ENCODE measurements around the gene TAS2R40.

The TAS2R40 gene

DNA sequence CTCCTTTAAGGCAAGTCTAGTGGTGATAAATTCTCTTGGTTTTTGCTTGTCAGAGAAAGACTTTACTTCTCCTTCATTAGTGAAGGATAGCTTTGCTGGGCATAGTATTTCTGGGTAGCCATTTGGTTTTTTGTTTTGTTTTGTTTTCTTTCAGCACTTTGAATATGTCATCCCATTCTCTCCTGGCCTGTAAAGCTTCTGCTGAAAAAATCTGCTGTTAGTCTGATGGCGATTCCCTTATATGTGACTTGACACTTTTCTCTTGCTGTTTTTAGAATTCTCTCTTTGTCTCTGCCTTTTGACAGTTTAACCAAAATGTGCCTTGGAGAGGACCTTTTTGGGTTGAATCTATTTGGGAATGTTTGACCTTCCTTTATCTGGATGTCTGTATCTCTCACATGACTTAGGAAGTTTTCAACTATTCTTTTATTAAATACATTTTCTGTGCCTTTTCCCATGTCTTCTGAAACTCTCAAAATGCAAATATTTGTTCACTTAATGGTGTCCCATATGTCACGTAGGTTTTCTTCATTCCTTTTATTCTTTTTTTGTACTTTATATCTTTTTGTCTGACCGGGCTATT is 14.7 kb downstream of the TAS2R40 start:
- H3K27ac ChIP-seq (ENCODE audit: insufficient read depth, low read depth, low read length, poor library complexity, severe bottlenecking), result no peak overlapping the region
- WGBS, 2 experiments, result 88 to 95% methylated on average over 3 of the region's 3 CpGs
- no peaks in the 10 kb centered on the region for H3K4me1 ChIP-seq (ENCODE audit: control insufficient read depth, insufficient read depth, low read length)
- no peaks in the 10 kb centered on the region for H3K36me3 ChIP-seq (ENCODE audit: control insufficient read depth, insufficient read depth, low read length)
- peaks cover 6% of the 10 kb centered on the region for H3K27me3 ChIP-seq (ENCODE audit: control insufficient read depth, insufficient read depth, low read length, poor library complexity, severe bottlenecking)
- no peak overlapping the region for H3K4me3 ChIP-seq (ENCODE audit: insufficient read depth, low read depth, low read length)
- no peaks in the 10 kb centered on the region for H3K9me3 ChIP-seq (ENCODE audit: control insufficient read depth, low read length)

DNA sequence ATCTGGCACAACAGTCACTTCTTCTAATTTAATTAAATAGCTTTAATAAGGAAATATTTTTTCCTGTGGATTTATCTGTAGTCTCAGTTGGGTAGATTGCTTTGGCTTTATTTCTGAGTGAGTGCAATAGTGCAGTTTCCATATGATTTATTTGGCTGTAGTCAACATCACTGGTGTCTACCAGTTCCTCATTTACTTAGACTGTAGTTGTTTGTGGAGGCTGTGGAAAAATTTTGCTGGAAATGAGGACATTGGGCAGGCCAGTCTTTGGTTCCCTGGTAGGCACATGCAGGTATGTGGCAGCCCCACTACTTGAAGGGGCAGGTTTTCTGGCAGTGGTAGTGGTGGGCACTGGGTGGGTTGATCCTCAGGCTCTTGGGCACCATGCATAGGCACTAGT is 15.5 kb downstream of the TAS2R40 start:
- Histone ChIP-seq H3K9me3 (ENCODE audit: control insufficient read depth, low read length) (no peaks in the 10 kb centered on the region), H3K27me3 (ENCODE audit: control insufficient read depth, insufficient read depth, low read length, poor library complexity, severe bottlenecking) (peaks cover 7% of the 10 kb centered on the region), H3K4me3 (ENCODE audit: insufficient read depth, low read depth, low read length) (no peak overlapping the region), H3K4me1 (ENCODE audit: control insufficient read depth, insufficient read depth, low read length) (no peaks in the 10 kb centered on the region), H3K36me3 (ENCODE audit: control insufficient read depth, insufficient read depth, low read length) (no peaks in the 10 kb centered on the region), H3K27ac (ENCODE audit: insufficient read depth, low read depth, low read length, poor library complexity, severe bottlenecking) (no peak overlapping the region)

DNA sequence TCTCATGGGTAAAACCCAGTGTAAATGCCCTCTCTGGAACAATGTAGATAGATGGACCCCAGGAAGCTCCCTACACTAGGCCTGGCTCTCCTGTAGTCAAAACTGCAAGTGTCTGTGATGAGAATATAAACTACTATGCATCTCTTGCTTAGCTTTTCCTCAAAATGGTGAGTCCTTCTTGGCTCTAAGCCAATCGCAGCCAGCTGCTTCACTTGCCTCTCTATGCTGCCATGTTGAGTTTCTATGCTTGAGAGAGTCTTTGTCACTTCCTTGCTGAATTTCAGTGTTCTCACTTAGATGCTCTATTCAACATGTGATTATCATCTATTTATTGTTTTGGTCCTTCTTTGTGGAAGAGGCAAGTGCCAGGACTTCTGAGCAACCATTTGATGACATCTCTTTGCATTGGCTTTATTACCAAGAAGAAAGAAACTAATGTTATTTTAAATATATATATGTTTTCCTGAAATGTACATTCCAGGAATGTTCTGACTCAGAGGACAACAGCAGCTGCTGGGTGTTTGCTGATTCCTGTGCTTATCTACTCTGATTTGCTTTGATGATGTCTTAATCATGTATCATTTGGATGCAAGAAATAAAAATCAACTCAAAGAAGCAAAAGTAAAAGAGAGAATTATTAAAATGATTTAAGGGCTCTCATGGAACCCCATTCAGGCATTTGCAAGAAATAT is 16.6 kb downstream of the TAS2R40 start:
- 91 to 100% methylated on average over 1 of the region's 1 CpG for WGBS, 2 experiments
- Histone ChIP-seq H3K4me1 (ENCODE audit: control insufficient read depth, insufficient read depth, low read length) (no peaks in the 10 kb centered on the region), H3K27me3 (ENCODE audit: control insufficient read depth, insufficient read depth, low read length, poor library complexity, severe bottlenecking) (peaks cover 7% of the 10 kb centered on the region), H3K9me3 (ENCODE audit: control insufficient read depth, low read length) (no peaks in the 10 kb centered on the region), H3K36me3 (ENCODE audit: control insufficient read depth, insufficient read depth, low read length) (no peaks in the 10 kb centered on the region), H3K4me3 (ENCODE audit: insufficient read depth, low read depth, low read length) (no peak overlapping the region), H3K27ac (ENCODE audit: insufficient read depth, low read depth, low read length, poor library complexity, severe bottlenecking) (no peak overlapping the region)

DNA sequence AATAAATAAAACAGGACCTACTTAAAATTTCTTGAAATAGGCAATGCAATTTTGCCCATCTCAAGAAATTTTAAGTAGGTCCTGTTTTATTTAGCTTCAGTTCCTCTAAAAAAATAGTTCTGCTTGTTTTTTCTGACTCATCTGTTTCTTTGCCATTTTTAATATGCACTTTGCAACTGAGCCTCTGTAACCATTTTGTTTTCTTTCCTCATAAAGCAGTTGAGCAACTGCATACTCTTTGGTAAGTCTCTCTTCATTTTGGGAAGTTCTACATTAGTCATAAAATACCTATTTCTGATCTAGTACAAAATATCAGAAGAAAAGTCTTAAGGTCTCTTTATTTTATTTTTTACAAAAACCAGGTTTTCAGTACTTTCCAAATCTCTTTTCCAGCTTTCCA is 18.0 kb downstream of the TAS2R40 start:
- H3K4me1 ChIP-seq (ENCODE audit: control insufficient read depth, insufficient read depth, low read length), result no peaks in the 10 kb centered on the region
- no peaks in the 10 kb centered on the region for H3K36me3 ChIP-seq (ENCODE audit: control insufficient read depth, insufficient read depth, low read length)
- no peaks in the 10 kb centered on the region for H3K9me3 ChIP-seq (ENCODE audit: control insufficient read depth, low read length)
- no peak overlapping the region for H3K4me3 ChIP-seq (ENCODE audit: insufficient read depth, low read depth, low read length)
- H3K27me3 ChIP-seq (ENCODE audit: control insufficient read depth, insufficient read depth, low read length, poor library complexity, severe bottlenecking), result peaks cover 7% of the 10 kb centered on the region
- no peak overlapping the region for H3K27ac ChIP-seq (ENCODE audit: insufficient read depth, low read depth, low read length, poor library complexity, severe bottlenecking)

DNA sequence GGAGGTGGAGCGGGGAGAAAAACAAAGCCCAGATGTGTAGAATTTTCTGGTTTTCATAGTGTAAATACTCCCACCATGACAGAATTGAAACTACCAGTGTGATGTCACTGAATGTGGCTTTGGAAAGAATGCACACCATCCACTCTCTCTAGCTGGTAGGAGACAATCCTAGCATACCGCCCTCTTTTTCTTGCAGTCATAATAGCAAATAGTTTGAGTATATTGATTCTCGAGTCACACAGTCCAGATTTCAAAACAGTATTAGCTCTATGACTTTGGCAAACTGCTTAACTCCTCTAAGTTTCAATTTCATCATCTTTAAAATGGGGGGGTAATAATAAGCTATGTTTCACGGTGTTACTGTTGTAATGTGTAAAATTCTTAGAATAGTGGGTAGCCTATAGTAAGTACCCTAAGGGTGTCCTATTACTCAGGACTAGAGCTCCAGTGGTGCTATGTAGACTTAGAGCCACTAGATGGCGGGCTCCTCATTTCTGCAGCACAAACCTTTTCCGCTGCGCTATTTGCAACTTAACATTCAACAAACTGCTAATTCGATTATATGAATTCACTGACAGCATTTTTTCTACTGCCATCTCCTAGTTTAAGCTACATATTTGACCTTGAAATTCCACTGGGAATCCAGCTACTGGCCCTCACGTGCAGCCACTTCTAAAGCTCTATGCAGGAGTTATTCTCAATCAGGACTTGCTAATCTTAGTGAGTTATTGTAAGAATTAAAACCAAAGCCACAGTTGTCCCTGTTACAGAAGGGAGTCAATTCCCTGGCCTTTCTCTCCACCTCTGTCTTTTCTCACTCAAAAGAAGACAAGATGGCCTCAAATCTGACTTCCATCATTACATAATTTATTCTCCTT is 18.7 kb downstream of the TAS2R40 start:
- H3K9me3 ChIP-seq (ENCODE audit: control insufficient read depth, low read length), result no peaks in the 10 kb centered on the region
- WGBS, 2 experiments, result 5 to 36% methylated on average over 6 to 9 of the region's 9 CpGs
- H3K27ac ChIP-seq (ENCODE audit: insufficient read depth, low read depth, low read length, poor library complexity, severe bottlenecking), result no peak overlapping the region
- no peak overlapping the region for H3K4me3 ChIP-seq (ENCODE audit: insufficient read depth, low read depth, low read length)
- H3K27me3 ChIP-seq (ENCODE audit: control insufficient read depth, insufficient read depth, low read length, poor library complexity, severe bottlenecking), result peaks cover 7% of the 10 kb centered on the region
- no peaks in the 10 kb centered on the region for H3K36me3 ChIP-seq (ENCODE audit: control insufficient read depth, insufficient read depth, low read length)
- H3K4me1 ChIP-seq (ENCODE audit: control insufficient read depth, insufficient read depth, low read length), result no peaks in the 10 kb centered on the region

DNA sequence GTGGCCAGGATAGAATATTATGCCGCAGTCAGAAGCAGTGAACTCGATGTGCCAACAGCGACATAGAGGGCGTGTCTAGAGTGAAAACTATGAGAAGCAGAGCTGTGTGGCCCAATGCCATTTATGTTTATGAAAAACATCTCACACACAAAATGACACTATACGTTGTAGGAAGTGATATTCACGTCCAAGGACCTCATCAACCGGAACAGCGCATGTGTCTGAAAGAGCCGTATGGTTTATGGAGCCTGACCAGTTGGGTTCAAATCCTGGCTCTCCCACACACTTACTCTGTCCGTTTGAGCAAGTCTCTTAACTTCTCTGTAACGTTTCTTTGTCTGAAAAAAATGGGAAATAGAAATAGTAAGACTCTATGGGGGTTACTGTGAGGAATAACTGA is 20.5 kb downstream of the TAS2R40 start:
- Histone ChIP-seq H3K27me3 (ENCODE audit: control insufficient read depth, insufficient read depth, low read length, poor library complexity, severe bottlenecking) (peaks cover 7% of the 10 kb centered on the region), H3K36me3 (ENCODE audit: control insufficient read depth, insufficient read depth, low read length) (no peaks in the 10 kb centered on the region), H3K27ac (ENCODE audit: insufficient read depth, low read depth, low read length, poor library complexity, severe bottlenecking) (no peak overlapping the region), H3K4me1 (ENCODE audit: control insufficient read depth, insufficient read depth, low read length) (no peaks in the 10 kb centered on the region), H3K4me3 (ENCODE audit: insufficient read depth, low read depth, low read length) (no peak overlapping the region), H3K9me3 (ENCODE audit: control insufficient read depth, low read length) (no peaks in the 10 kb centered on the region)
- WGBS, 2 experiments, result 88 to 94% methylated on average over 11 of the region's 11 CpGs

DNA sequence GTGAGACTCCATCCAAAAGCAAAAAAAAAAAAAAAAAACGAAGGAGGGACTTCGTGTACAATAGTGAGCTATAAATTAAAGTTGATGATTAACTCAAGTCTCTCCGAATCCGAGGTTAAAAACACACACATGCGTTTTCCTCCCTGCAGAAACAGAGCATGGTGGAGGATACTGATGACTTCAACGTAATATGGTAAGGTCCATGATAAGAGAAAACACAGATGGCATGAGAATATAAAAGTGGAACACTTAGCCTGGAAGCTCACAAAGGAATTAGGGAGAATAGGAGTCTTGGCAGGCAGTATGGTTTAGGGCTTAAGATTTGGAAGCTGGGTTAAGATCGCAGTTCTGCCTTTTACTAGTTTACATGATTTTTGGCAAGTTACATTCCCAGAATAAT is 21.3 kb downstream of the TAS2R40 start:
- 88 to 91% methylated on average over 7 of the region's 7 CpGs for WGBS, 2 experiments
- no peak overlapping the region for H3K27ac ChIP-seq (ENCODE audit: insufficient read depth, low read depth, low read length, poor library complexity, severe bottlenecking)
- H3K9me3 ChIP-seq (ENCODE audit: control insufficient read depth, low read length), result no peaks in the 10 kb centered on the region
- no peak overlapping the region for H3K4me3 ChIP-seq (ENCODE audit: insufficient read depth, low read depth, low read length)
- no peaks in the 10 kb centered on the region for H3K4me1 ChIP-seq (ENCODE audit: control insufficient read depth, insufficient read depth, low read length)
- peaks cover 7% of the 10 kb centered on the region for H3K27me3 ChIP-seq (ENCODE audit: control insufficient read depth, insufficient read depth, low read length, poor library complexity, severe bottlenecking)
- H3K36me3 ChIP-seq (ENCODE audit: control insufficient read depth, insufficient read depth, low read length), result no peaks in the 10 kb centered on the region

DNA sequence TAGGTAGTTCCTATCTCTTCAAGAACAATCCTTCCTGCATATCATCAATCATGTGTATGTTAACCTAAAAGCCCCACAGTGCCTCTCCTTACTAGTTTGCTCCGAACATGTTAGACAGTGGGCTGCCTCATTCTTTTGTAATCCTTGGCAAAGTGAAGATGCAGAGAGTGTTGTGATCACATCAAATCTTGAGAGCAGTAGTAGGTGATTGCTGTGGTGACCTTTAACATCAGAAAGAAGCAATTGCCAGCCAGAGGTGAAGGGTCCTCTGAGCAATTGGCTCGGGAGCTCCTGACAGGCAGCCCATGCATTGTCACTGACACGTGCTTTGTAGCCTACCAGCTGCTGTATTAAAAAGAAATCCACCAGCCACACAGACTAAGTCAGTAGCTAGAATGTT is 21.8 kb downstream of the TAS2R40 start:
- Histone ChIP-seq H3K27me3 (ENCODE audit: control insufficient read depth, insufficient read depth, low read length, poor library complexity, severe bottlenecking) (peaks cover 7% of the 10 kb centered on the region), H3K4me3 (ENCODE audit: insufficient read depth, low read depth, low read length) (no peak overlapping the region), H3K4me1 (ENCODE audit: control insufficient read depth, insufficient read depth, low read length) (no peaks in the 10 kb centered on the region), H3K9me3 (ENCODE audit: control insufficient read depth, low read length) (no peaks in the 10 kb centered on the region), H3K27ac (ENCODE audit: insufficient read depth, low read depth, low read length, poor library complexity, severe bottlenecking) (no peak overlapping the region), H3K36me3 (ENCODE audit: control insufficient read depth, insufficient read depth, low read length) (no peaks in the 10 kb centered on the region)
- 47 to 55% methylated on average over 3 of the region's 3 CpGs for WGBS, 2 experiments

DNA sequence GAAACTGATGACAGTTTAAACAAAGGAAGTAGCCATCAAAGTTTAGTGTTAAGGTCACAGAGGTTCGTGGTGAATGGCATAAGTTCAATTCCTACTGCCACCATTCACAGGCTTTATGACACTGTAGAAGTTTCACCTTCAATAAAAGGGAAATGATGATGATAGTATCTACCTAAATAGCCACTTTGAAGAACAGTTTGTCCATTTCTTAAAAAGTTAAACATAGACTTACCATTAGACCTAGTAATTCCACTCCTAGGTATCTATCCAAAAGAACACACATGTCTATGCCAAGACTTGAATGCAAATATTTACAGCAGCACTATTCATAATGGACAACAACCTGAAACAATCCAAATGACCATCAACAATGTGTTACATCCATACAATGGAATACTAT is 22.5 kb downstream of the TAS2R40 start:
- no peak overlapping the region for H3K27ac ChIP-seq (ENCODE audit: insufficient read depth, low read depth, low read length, poor library complexity, severe bottlenecking)
- 40 to 100% methylated on average over 1 of the region's 1 CpG for WGBS, 2 experiments
- no peak overlapping the region for H3K4me3 ChIP-seq (ENCODE audit: insufficient read depth, low read depth, low read length)
- no peaks in the 10 kb centered on the region for H3K4me1 ChIP-seq (ENCODE audit: control insufficient read depth, insufficient read depth, low read length)
- H3K27me3 ChIP-seq (ENCODE audit: control insufficient read depth, insufficient read depth, low read length, poor library complexity, severe bottlenecking), result peaks cover 7% of the 10 kb centered on the region
- H3K9me3 ChIP-seq (ENCODE audit: control insufficient read depth, low read length), result no peaks in the 10 kb centered on the region
- no peaks in the 10 kb centered on the region for H3K36me3 ChIP-seq (ENCODE audit: control insufficient read depth, insufficient read depth, low read length)

DNA sequence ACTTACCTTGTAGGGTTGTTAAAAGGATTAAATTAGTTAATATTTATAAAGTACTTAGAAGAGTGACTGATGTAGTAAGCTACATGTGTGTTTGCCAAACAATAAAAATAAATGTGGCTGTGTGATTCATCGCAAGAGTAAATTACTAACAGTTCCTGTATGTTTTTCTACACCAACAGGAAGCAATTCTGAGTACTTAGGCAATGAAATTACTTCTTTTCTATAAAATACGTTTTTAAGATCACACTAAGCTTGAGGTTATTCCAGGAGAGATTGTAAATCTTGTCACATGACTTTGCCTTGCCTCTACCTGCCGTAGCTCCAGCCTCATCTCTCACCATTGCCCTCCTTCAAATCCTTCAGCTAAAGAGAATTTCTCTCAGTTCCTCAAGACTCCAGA is 23.3 kb downstream of the TAS2R40 start:
- H3K4me3 ChIP-seq (ENCODE audit: insufficient read depth, low read depth, low read length), result no peak overlapping the region
- H3K36me3 ChIP-seq (ENCODE audit: control insufficient read depth, insufficient read depth, low read length), result no peaks in the 10 kb centered on the region
- no peak overlapping the region for H3K27ac ChIP-seq (ENCODE audit: insufficient read depth, low read depth, low read length, poor library complexity, severe bottlenecking)
- H3K4me1 ChIP-seq (ENCODE audit: control insufficient read depth, insufficient read depth, low read length), result no peaks in the 10 kb centered on the region
- 85 to 91% methylated on average over 2 to 3 of the region's 3 CpGs for WGBS, 2 experiments
- peaks cover 7% of the 10 kb centered on the region for H3K27me3 ChIP-seq (ENCODE audit: control insufficient read depth, insufficient read depth, low read length, poor library complexity, severe bottlenecking)
- no peaks in the 10 kb centered on the region for H3K9me3 ChIP-seq (ENCODE audit: control insufficient read depth, low read length)
